Measurements from ENCODE around the gene SNX21.
A peak's percentile ranks its signal among the peaks of the same experiment; 100 is the strongest.

DNA sequence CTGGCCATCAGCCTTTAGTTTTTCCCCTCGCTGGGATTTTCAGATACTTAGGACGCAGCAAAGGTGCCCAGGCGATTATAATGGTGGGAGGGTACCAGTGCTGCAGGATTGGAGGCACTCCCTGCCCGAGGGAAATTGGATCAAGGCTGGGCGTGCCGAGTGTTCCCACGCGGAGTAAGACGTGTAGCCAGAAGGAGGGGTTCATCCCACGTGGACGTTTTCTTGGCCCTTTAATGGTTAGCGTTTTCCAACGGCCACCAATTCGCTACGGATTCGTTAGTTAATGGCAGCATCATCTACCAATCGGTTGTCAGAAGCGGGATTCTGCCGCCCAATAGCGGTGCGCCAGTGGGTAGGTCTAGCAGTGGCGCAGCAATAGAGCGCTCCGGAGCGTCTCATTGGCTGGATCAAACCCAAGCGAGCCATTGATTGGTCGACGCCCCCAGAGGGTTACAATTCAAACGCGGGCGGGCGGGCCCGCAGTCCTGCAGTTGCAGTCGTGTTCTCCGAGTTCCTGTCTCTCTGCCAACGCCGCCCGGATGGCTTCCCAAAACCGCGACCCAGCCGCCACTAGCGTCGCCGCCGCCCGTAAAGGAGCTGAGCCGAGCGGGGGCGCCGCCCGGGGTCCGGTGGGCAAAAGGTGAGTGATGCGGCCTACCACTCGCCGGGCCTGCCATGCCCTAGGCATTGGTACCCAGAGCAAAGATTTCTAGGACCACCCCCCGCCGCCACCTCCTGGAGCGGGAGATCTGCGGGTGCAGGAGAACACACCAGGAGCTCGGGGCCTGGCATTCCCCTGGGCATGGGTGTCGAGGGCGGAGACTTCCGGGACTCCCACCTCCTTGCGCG, 21.2 kb upstream of the SNX21 start, which contains the start of gene UBE2C:
- TF ChIP-seq POLR2AphosphoS5 (IDR thresholded peaks at IDR 0.05; ENCODE audit: low read depth, low read length) (peak; percentile 67), TAF1 (IDR thresholded peaks at IDR 0.05; ENCODE audit: borderline replicate concordance, insufficient read depth, low read length) (peak; percentile 57; the same call in 1 of the 2 replicates), FOXP2 (optimal IDR thresholded peaks at IDR 0.05; ENCODE audit: borderline replicate concordance, extremely low read depth, extremely low read length, insufficient read depth) (no peak)
- TF ChIP-seq, protein P1, sequence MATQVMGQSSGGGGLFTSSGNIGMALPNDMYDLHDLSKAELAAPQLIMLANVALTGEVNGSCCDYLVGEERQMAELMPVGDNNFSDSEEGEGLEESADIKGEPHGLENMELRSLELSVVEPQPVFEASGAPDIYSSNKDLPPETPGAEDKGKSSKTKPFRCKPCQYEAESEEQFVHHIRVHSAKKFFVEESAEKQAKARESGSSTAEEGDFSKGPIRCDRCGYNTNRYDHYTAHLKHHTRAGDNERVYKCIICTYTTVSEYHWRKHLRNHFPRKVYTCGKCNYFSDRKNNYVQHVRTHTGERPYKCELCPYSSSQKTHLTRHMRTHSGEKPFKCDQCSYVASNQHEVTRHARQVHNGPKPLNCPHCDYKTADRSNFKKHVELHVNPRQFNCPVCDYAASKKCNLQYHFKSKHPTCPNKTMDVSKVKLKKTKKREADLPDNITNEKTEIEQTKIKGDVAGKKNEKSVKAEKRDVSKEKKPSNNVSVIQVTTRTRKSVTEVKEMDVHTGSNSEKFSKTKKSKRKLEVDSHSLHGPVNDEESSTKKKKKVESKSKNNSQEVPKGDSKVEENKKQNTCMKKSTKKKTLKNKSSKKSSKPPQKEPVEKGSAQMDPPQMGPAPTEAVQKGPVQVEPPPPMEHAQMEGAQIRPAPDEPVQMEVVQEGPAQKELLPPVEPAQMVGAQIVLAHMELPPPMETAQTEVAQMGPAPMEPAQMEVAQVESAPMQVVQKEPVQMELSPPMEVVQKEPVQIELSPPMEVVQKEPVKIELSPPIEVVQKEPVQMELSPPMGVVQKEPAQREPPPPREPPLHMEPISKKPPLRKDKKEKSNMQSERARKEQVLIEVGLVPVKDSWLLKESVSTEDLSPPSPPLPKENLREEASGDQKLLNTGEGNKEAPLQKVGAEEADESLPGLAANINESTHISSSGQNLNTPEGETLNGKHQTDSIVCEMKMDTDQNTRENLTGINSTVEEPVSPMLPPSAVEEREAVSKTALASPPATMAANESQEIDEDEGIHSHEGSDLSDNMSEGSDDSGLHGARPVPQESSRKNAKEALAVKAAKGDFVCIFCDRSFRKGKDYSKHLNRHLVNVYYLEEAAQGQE (IDR thresholded peaks at IDR 0.05; ENCODE audit: insufficient read depth in 1 of 2, low read depth in 2 of 2, low read length in 2 of 2): 0 out of 4 replicates have a peak, but pooled peaks of 1 of the 2 experiments have one; percentile 20

Data from PFSK-1 (cell line).